Epithelial cell of proximal tubule (primary cell): ENCODE data around the gene PRKCSH. TPM values are rescaled to one million over a fixed set of nuclear protein-coding genes. Genes with fewer than 3 reads are reported as not detected.
"Not testable (repeated sequence)": the region's sequence is repeated elsewhere in the genome, so short reads cannot be mapped to it uniquely, and the experiment has no call there.

ENCODE experiments used
- DNase-seq: peaks from one replicate; pipeline ENCODE4 v3.0.0-alpha.2; 2011; ENCODE audit warnings: low read depth
- H3K4me3 ChIP-seq: 2 replicates; pipeline ENCODE4 v1.5.1; 2011; ENCODE audit warnings: low read depth, mild to moderate bottlenecking, low read length
- total RNA-seq: library from RNA; depleted of rRNA; stranded (reverse); fragments of >200 nt; gene quantifications from 2 replicates; pipeline ENCODE4 v1.2.3, GENCODE V29; 2015
- TF ChIP-seq, protein P1 (sequence below): conservative IDR thresholded peaks from 2 replicates; pipeline ENCODE4 v1.5.1; 2012; ENCODE audit warnings: low read depth, mild to moderate bottlenecking, low read length

The PRKCSH gene
- total RNA-seq, 1 donor from 2014 or later: 243 TPM

DNA sequence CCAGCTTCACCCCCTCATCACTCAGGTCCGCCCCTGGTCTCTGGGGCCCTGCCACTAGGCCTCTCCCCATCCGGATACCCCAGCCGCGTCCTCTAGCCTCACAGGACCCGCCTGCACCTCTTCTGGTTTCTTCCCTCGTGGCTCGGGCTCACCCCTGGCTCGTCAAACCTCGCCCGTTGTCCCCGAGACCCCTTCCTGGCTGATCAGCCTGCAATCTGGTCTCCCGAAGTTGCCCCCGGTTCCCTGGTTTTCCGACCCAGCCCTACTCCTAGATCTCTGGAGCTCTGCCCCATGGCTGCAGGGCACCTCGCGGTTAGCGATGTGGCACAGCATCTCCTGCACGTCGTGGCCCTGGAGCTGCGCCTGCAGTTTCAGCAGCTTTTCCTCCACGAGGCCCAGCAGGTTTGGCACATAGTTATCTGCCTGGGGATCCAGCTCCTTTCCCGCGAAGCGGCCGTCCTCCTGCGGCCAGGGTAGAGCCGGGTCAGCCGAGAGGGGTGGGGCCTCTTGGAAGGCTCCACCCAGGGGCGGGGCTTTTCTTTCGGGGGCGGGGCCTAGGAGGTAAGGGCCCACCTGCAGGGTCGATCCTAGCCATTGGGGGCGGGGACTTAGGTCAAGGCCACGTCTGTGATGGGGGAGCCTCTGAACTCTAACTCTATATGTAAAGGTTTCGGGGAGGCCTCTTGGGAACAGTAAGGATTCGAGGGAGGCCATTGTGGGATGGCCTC is 13.9 kb upstream of the PRKCSH start:
- no peak overlapping the region for H3K4me3 ChIP-seq
- no peak for DNase-seq

GRCh38 chr19:11422163-11423065 is 13.0 kb upstream of the PRKCSH start:
- TF ChIP-seq, protein P1, sequence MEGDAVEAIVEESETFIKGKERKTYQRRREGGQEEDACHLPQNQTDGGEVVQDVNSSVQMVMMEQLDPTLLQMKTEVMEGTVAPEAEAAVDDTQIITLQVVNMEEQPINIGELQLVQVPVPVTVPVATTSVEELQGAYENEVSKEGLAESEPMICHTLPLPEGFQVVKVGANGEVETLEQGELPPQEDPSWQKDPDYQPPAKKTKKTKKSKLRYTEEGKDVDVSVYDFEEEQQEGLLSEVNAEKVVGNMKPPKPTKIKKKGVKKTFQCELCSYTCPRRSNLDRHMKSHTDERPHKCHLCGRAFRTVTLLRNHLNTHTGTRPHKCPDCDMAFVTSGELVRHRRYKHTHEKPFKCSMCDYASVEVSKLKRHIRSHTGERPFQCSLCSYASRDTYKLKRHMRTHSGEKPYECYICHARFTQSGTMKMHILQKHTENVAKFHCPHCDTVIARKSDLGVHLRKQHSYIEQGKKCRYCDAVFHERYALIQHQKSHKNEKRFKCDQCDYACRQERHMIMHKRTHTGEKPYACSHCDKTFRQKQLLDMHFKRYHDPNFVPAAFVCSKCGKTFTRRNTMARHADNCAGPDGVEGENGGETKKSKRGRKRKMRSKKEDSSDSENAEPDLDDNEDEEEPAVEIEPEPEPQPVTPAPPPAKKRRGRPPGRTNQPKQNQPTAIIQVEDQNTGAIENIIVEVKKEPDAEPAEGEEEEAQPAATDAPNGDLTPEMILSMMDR: no peak
- DNase-seq: no peak
- H3K4me3 ChIP-seq: no peak overlapping the region

More for the DNA sequence above, 13.9 kb upstream of the PRKCSH start:
- TF ChIP-seq, protein P1: no peak

- DNase-seq: no peak
- TF ChIP-seq, protein P1: no peak
Observed at GRCh38 chr19:11423164-11423790, 12.2 kb upstream of the PRKCSH start.

DNA sequence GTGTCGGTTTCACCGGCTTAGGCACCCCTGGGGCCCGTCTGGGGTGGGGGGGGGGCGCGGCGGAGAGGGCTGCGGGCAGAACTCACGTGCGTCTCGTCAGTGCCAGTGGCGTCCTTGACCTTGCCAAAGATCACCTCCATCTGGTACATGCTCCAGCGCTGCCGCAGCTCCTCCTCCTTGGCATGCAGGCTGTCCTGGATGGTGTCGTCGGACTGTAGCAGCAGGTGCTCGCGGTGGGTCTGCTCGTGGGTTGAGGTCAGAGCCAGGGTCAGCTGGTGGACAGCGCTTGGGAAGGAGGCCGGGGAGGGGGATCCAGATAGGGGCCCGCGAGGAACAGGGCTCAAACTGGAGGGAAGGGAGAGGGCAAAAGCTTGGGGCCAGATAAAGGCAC is 11.6 kb upstream of the PRKCSH start:
- TF ChIP-seq, protein P1: no peak
- no peak overlapping the region for H3K4me3 ChIP-seq
- DNase-seq: no peak

More at GRCh38 chr19:11423164-11423790, 12.2 kb upstream of the PRKCSH start:
- H3K4me3 ChIP-seq: no peak overlapping the region

DNA sequence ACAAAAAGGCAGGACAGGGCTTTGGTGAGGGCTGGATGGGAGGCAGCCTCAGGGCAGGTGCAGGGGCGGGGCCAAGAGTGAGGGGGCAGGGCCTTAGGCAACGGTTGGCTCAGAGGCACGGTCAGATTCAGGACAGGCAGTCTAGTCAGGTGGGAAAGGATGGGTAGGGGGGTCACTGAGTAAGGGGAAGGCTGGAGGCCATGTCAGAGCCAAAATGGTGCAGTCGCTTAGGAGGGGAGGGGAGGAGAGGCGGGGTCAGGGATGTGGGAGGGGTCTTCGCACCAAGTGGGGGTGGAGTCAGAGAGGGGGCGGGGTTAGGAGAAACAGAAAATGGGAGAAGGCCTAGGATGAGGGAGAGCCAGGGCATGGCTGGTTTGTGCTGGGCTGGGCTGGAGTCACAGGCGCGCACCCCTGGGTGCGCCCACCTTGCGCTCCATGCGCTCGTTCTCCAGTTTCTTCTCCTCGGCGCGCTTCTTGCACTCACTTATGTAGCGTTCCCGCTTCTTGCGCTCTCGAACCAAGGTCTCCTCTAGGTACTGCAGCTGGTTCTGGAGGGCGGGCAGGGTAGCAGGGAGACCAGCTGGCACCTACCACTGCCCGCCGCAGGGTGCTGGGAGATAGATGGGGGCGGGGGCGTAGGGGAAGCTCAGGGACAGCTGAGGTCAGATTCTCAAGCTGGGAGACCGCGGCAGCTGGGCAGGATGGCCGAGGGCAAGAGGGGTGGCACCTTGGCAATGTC is 9.5 kb upstream of the PRKCSH start:
- TF ChIP-seq, protein P1: no peak
- DNase-seq: no peak

GRCh38 chr19:11426656-11427055 is 8.8 kb upstream of the PRKCSH start:
- TF ChIP-seq, protein P1: no peak
- DNase-seq: no peak
- no peak overlapping the region for H3K4me3 ChIP-seq

More for the DNA sequence above, 9.5 kb upstream of the PRKCSH start:
- no peak overlapping the region for H3K4me3 ChIP-seq

GRCh38 chr19:11433526-11433925 is 1.9 kb upstream of the PRKCSH start:
- H3K4me3 ChIP-seq, DNase-seq: not testable (repeated sequence)
